Measurements from ENCODE around the gene ZNF93.

GRCh38 chr19:19946226-19946625 lies 45.5 kb downstream of the ZNF93 start:
- no peak for TF ChIP-seq CTCF (IDR thresholded peaks at IDR 0.05; ENCODE audit: borderline replicate concordance, extremely low read depth, low read length, poor library complexity, severe bottlenecking)
- TF ChIP-seq EZH2 (IDR thresholded peaks at IDR 0.05; ENCODE audit: borderline replicate concordance, low read depth, low read length, severe bottlenecking) = no peak

Measured in DND-41 (cell line).